ENCODE measurements around the gene CHAT.

The CHAT gene

DNA sequence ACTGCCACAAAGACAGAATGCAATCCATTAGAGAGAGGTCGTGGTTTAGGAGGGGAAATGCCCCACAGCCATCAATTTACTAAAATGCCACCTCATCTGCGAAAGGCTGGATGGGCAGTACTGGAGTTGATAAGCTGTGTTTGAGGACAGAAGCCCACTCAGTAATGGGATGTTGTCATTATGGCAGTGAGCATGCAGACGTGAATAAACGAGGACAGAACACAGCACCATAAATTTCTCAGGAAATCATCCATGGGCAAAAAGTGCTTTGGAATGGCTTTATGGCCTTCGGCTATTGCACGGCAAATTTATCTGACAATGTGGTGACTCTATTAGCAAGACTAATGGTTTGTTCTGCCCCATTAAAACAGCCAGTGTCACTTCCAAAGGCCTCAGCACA lies 49.8 kb downstream of the CHAT start:
- H3K4me3 ChIP-seq (ENCODE audit: control insufficient read depth, low read depth, low read length), result no peak overlapping the region
- DNase-seq (ENCODE audit: low read depth), result no peak
- no peak for TF ChIP-seq CTCF (IDR thresholded peaks at IDR 0.05; ENCODE audit: control insufficient read depth, insufficient read depth, low read depth, low read length, missing control alignments)

GRCh38 chr10:49664006-49664841 lies 50.4 kb downstream of the CHAT start:
- TF ChIP-seq CTCF (IDR thresholded peaks at IDR 0.05; ENCODE audit: control insufficient read depth, insufficient read depth, low read depth, low read length, missing control alignments), result no peak
- H3K4me3 ChIP-seq (ENCODE audit: control insufficient read depth, low read depth, low read length), result no peak overlapping the region
- no peak for DNase-seq (ENCODE audit: low read depth)

GRCh38 chr10:49664842-49665355 lies 51.1 kb downstream of the CHAT start:
- TF ChIP-seq CTCF (IDR thresholded peaks at IDR 0.05; ENCODE audit: control insufficient read depth, insufficient read depth, low read depth, low read length, missing control alignments), result no peak
- H3K4me3 ChIP-seq (ENCODE audit: control insufficient read depth, low read depth, low read length), result no peak overlapping the region
- no peak for DNase-seq (ENCODE audit: low read depth)

DNA sequence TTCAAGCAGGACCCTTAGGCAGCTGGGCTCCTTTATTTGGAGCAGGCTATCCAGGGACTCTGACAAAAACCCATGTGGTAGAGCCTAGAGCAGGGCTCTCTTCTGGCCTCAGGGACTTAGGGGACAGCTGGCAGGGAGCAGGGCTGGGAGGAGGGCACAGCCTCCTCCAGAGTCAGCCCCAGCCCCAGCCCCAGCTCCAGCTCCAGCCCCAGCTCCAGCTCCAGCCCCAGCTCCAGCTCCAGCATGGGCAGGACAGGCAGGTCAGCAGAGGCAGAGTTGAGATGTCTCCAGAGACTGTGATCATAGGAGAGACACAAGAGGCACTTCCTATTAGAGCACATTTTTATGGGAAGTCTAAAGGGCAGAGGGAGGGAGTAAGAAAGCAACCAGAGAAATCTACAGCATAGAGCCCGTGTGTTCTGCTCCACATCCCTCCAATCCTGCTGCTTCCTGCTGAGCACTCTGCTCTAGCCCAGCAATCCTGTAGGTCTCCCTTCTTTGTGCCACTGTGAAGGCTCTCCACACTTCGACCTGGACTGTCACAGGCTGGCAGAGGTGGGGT lies 52.3 kb downstream of the CHAT start:
- TF ChIP-seq CTCF (IDR thresholded peaks at IDR 0.05; ENCODE audit: control insufficient read depth, insufficient read depth, low read depth, low read length, missing control alignments), result no peak
- no peak for DNase-seq (ENCODE audit: low read depth)
- no peak overlapping the region for H3K4me3 ChIP-seq (ENCODE audit: control insufficient read depth, low read depth, low read length)

GRCh38 chr10:49666685-49667084 lies 52.8 kb downstream of the CHAT start:
- TF ChIP-seq CTCF (IDR thresholded peaks at IDR 0.05; ENCODE audit: control insufficient read depth, insufficient read depth, low read depth, low read length, missing control alignments), result no peak
- no peak for DNase-seq (ENCODE audit: low read depth)
- H3K4me3 ChIP-seq (ENCODE audit: control insufficient read depth, low read depth, low read length), result no peak overlapping the region

DNA sequence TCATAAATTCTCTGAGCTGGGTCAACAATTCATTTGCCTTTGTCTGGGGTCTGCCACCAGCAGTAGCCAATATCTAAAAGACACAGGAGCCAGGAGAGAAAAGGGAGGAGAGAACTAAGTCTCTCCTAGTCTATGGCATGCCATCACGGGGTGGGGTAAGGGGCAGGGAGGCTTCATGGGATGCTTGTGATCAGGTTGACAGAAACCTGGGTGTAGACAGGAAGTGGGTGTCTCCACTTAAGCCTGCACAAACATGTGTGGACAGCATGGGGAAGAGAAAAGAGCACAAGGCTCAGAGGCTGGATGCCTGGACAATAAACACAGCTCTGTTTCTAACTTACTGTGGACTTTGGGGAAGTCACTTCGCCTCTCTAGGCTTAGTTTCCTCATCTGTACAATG lies 54.2 kb downstream of the CHAT start:
- H3K4me3 ChIP-seq (ENCODE audit: control insufficient read depth, low read depth, low read length), result no peak overlapping the region
- no peak for DNase-seq (ENCODE audit: low read depth)
- TF ChIP-seq CTCF (IDR thresholded peaks at IDR 0.05; ENCODE audit: control insufficient read depth, insufficient read depth, low read depth, low read length, missing control alignments), result no peak
